OCI-LY3 (cell line): Measurements from ENCODE around the gene SPDYE18.
"Not testable (repeated sequence)": the region's sequence is repeated elsewhere in the genome, so short reads cannot be mapped to it uniquely, and the experiment has no call there.

ENCODE experiments used
- H2AFZ ChIP-seq: fragments of 200-600, 300-600 bp; shearing (Covaris generic); 2 replicates; pipeline ENCODE4 v1.6.0; 2014; ENCODE audit warnings: antibody characterized with exemption, low read depth, low read length
- H3K27ac ChIP-seq: fragments of 200-600, 300-600 bp; sonication (generic); 2 replicates; pipeline ENCODE4 v1.5.1; 2014; ENCODE audit warnings: mild to moderate bottlenecking, low read length, moderate library complexity, mixed read lengths
- H3K27me3 ChIP-seq: fragments of 200-600, 300-600 bp; sonication (generic); 2 replicates; pipeline ENCODE4 v1.6.1; 2014; ENCODE audit warnings: low read depth, low read length, mixed read lengths
- H3K36me3 ChIP-seq: fragments of 200-600, 300-600 bp; sonication (generic); replicated peaks from 2 replicates; pipeline ENCODE3; 2014; ENCODE audit warnings: low read depth, low read length, mixed read lengths
- H3K4me1 ChIP-seq: fragments of 300-600, 200-600 bp; sonication (generic); 2 replicates; pipeline ENCODE4 v1.6.1; 2014; ENCODE audit warnings: low read length, mixed read lengths
- H3K4me2 ChIP-seq: fragments of 200-600, 300-600 bp; sonication (generic); 2 replicates; pipeline ENCODE4 v1.6.1; 2014; ENCODE audit warnings: low read length, mixed read lengths
- H3K4me3 ChIP-seq: fragments of 300-600, 200-600 bp; sonication (generic); 2 replicates; pipeline ENCODE4 v1.5.1; 2014; ENCODE audit warnings: antibody characterized with exemption, mild to moderate bottlenecking, low read length, moderate library complexity
- H3K79me2 ChIP-seq: fragments of 300-600, 200-600 bp; shearing (Covaris generic); 2 replicates; pipeline ENCODE4 v1.6.1; 2014; ENCODE audit warnings: mild to moderate bottlenecking, low read length, mixed read lengths
- H3K9ac ChIP-seq: fragments of 300-600, 200-600 bp; shearing (Covaris generic); 2 replicates; pipeline ENCODE4 v1.6.0; 2014; ENCODE audit warnings: mild to moderate bottlenecking, low read length, moderate library complexity
- H3K9me3 ChIP-seq: fragments of 200-600, 300-600 bp; shearing (Covaris generic); 2 replicates; pipeline ENCODE4 v1.6.1; 2014; ENCODE audit warnings: low read length, mixed read lengths; ENCODE audit not compliant: insufficient read depth
- H4K20me1 ChIP-seq: fragments of 200-600, 300-600 bp; sonication (generic); 2 replicates; pipeline ENCODE4 v1.6.1; 2016; ENCODE audit warnings: low read length, mixed read lengths; ENCODE audit not compliant: insufficient read depth

The SPDYE18 gene

DNA sequence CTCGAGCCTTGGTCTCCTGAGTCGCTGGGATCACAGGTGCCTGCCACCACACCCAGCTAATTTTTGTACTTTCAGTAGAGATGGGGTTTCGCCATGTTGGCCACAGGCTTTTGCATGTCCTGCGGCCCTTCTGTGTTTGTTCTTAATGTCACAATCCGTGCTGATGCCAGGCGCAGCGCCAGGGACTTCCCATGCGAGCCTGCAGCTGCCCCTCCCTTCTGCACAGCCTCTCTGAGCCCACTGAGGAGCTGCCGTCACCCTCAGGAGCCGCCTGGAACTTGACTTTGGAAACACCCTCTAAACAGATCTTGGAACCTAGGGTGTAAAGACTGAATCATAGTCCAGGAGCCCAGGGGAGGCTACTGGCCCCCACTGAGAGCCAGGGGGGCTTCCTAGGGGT is 54.4 kb downstream of the SPDYE18 start:
- not testable (repeated sequence) for H3K4me2 ChIP-seq, H3K4me1 ChIP-seq, H3K4me3 ChIP-seq, H3K27me3 ChIP-seq, H2AFZ ChIP-seq, H3K79me2 ChIP-seq, H3K27ac ChIP-seq, H3K36me3 ChIP-seq, H3K9me3 ChIP-seq, H4K20me1 ChIP-seq, H3K9ac ChIP-seq

DNA sequence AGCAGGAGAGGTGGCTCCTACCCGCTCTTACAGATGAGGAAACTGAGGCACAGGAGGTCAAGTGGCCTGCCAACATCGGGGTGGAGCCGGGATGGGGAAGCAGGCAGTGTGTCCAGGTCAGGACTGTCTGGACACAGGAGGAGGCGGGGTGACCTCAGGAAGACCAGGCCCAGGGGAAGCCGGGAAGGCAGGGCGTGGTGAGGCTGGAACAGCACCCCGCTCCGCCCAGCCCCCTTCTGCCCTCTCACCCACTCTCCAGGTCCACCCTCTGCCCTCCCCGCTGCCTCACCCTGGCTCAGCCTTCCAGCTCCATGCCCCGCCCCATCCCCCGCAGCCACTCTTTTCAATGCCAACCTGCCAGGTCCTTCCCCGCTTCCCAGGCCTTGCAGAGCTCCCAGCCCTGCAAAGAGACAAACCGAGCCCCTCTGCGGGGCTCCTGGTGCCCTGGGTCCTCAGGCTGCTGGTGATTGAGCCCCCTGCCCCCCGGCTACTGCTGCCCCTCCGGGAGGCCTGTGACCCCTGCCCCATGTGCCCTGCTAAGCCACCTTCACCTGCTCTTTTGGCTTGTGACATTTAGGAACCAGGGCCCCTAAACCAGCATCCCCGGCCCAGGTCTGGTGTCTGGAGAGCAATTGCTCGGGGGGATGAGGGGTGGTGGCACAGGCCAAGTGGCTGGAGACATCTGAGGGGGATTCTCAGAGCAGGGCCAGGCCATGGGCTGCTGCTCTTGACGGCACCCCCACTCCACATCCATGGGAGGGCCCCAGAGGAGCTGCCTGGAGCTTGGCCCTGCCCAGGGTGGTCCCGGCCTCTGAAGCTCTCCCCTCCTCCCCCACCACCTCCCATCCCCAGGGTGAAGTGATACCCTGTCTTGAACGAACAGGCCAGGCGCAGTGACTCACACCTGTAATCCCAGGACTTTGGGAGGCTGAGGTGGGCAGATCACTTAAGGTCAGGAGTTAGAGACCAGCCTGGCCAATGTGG is 55.9 kb downstream of the SPDYE18 start:
- not testable (repeated sequence) for H3K9me3 ChIP-seq, H3K27me3 ChIP-seq, H3K79me2 ChIP-seq, H3K27ac ChIP-seq, H3K9ac ChIP-seq, H2AFZ ChIP-seq, H3K4me1 ChIP-seq, H4K20me1 ChIP-seq, H3K4me2 ChIP-seq, H3K36me3 ChIP-seq, H3K4me3 ChIP-seq

DNA sequence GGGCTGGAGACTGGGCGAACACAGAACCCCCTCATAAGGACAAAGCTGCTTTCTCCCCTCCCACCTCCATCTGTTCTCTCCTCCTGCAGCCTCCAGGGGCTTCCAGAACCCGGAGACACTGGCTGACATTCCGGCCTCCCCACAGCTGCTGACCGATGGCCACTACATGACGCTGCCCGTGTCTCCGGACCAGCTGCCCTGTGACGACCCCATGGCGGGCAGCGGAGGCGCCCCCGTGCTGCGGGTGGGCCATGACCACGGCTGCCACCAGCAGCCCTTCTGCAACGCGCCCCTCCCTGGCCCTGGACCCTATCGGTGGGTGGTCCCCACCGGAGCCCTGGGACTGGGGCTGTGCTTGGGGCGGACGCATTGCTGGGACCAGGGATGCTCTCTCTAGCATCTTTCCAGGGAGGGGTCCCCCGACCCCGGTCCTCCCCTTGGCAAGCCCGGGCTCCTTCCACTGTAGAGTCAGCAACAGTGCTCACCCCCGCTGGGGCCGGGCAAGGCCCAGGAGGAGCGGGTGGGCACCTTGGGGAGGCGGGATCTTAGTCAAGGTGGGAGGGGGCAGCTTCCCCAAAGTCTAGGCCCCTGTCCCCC is 56.8 kb downstream of the SPDYE18 start:
- H3K4me1 ChIP-seq, H4K20me1 ChIP-seq, H3K9ac ChIP-seq, H3K4me2 ChIP-seq, H3K36me3 ChIP-seq, H3K27ac ChIP-seq, H2AFZ ChIP-seq, H3K27me3 ChIP-seq, H3K4me3 ChIP-seq, H3K79me2 ChIP-seq, H3K9me3 ChIP-seq: not testable (repeated sequence)

DNA sequence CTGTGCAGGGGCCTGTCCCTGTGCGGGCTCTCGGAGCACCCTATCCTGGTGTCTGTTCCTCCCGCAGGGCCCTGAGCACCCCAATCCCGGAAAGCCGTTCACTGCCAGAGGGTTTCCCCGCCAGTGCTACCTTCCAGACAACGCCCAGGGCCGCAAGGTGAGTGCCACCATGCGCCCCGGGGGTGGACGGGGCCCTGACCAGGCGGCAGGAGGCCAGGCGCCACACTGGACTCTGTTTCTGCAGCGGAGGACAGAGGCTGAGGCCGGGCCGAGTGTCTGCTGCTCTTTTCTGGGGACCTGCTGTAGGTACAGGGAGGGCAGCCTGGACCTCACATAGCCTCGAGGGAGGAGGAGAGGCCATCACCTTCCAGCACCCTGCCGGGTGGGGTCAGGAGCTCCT is 58.2 kb downstream of the SPDYE18 start:
- not testable (repeated sequence) for H3K27ac ChIP-seq, H3K79me2 ChIP-seq, H4K20me1 ChIP-seq, H3K9ac ChIP-seq, H3K4me2 ChIP-seq, H3K36me3 ChIP-seq, H2AFZ ChIP-seq, H3K4me3 ChIP-seq, H3K9me3 ChIP-seq, H3K4me1 ChIP-seq, H3K27me3 ChIP-seq

DNA sequence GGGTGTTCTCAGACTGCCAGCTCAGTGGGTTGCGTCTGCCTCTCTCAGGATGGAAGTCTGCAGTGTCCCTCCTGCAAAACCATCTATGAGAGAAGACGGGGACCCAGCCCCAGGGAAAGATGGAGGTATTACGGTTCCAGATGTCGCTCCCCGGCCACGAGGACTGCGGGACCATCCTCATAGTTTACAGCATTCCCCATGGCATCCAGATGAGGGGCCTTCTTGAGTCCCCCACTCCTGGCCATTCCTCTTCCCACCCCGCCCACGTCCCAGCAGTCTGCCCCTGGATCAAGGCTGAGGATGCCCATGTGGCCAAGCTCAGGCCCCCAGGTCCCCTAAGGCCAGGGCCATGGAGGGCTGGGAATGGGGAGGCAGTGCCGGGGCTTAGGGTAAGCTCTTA is 59.1 kb downstream of the SPDYE18 start:
- H4K20me1 ChIP-seq, H3K4me2 ChIP-seq, H2AFZ ChIP-seq, H3K9ac ChIP-seq, H3K27me3 ChIP-seq, H3K36me3 ChIP-seq, H3K27ac ChIP-seq, H3K9me3 ChIP-seq, H3K4me1 ChIP-seq, H3K4me3 ChIP-seq, H3K79me2 ChIP-seq: not testable (repeated sequence)

DNA sequence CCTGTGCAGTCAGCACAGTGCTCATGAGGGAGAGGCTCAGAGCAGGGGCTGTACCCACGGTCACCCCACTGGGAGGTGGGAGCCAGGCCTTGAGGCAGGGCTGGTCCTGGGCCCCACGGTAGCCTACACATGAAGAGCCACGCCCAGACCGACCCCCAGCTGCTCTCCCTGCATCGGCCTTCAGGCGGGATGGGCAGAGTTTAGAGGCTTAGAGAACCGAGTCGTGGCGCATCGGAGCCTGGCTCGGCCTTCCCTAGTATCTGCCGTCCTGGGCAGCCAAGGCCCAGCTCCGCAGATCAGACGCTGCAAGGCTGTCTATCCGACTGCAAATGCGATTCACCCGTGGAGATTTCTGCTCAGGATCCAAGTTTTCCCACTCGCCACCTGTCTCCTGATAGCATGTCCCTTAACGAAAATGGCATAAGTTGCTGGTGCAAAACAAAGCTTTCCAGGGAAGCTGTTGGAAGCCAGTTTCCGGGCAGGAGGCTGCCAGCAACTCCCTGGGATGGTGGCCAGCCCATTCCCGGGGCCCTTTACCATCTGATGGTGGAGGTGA is 59.6 kb downstream of the SPDYE18 start:
- not testable (repeated sequence) for H3K4me3 ChIP-seq, H3K27ac ChIP-seq, H3K9me3 ChIP-seq, H3K27me3 ChIP-seq, H3K4me2 ChIP-seq, H3K36me3 ChIP-seq, H3K9ac ChIP-seq, H2AFZ ChIP-seq, H3K79me2 ChIP-seq, H4K20me1 ChIP-seq, H3K4me1 ChIP-seq

DNA sequence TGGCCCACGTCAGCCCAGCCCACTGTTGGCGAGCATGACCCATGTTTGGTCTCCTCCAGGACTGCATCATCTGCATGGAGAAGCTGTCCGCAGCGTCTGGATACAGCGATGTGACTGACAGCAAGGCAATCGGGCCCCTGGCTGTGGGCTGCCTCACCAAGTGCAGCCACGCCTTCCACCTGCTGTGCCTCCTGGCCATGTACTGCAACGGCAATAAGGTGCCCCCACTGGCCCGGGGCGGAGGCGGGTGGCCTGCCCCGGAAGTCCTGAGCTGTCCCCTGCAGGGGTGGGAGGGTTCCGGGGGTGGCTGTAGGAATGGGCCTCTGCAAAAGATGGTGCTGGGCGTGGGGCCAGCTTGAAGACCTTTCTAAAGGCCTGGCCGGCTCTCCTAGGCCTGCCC is 60.3 kb downstream of the SPDYE18 start:
- H2AFZ ChIP-seq, H3K36me3 ChIP-seq, H3K4me3 ChIP-seq, H3K27me3 ChIP-seq, H3K4me2 ChIP-seq, H3K27ac ChIP-seq, H3K9me3 ChIP-seq, H3K9ac ChIP-seq, H4K20me1 ChIP-seq, H3K79me2 ChIP-seq, H3K4me1 ChIP-seq: not testable (repeated sequence)
